Measurements from ENCODE around the gene RASA3.

The RASA3 gene

GRCh38 chr13:114097893-114098688 is 34.3 kb downstream of the RASA3 start:
- no peak for FAIRE-seq

- FAIRE-seq, result no peak
Observed at GRCh38 chr13:114097212-114097892, 35.1 kb downstream of the RASA3 start.

- no peak for FAIRE-seq
Observed at GRCh38 chr13:114096811-114097211, 35.6 kb downstream of the RASA3 start.

- FAIRE-seq, result no peak
Observed at GRCh38 chr13:114096031-114096485, 36.4 kb downstream of the RASA3 start.

- FAIRE-seq, result no peak
Observed at GRCh38 chr13:114095486-114095885, 36.9 kb downstream of the RASA3 start.

GRCh38 chr13:114093118-114093517 is 39.3 kb downstream of the RASA3 start:
- no peak for FAIRE-seq

GRCh38 chr13:114092468-114092867 is 40.0 kb downstream of the RASA3 start:
- no peak for FAIRE-seq

GRCh38 chr13:114090476-114090875 is 41.9 kb downstream of the RASA3 start:
- no peak for FAIRE-seq

GRCh38 chr13:114089751-114090400 is 42.5 kb downstream of the RASA3 start:
- no peak for FAIRE-seq

- FAIRE-seq, result no peak
Observed at GRCh38 chr13:114089341-114089740, 43.1 kb downstream of the RASA3 start.

- no peak for FAIRE-seq
Observed at GRCh38 chr13:114088863-114089262, 43.6 kb downstream of the RASA3 start.

GRCh38 chr13:114088234-114088633 is 44.2 kb downstream of the RASA3 start:
- no peak for FAIRE-seq

- no peak for FAIRE-seq
Observed at GRCh38 chr13:114087430-114087829, 45.0 kb downstream of the RASA3 start.

GRCh38 chr13:114082849-114083645 is 49.4 kb downstream of the RASA3 start:
- no peak for FAIRE-seq

GRCh38 chr13:114081761-114082681 is 50.4 kb downstream of the RASA3 start:
- no peak for FAIRE-seq

GRCh38 chr13:114080739-114081561 is 51.5 kb downstream of the RASA3 start:
- no peak for FAIRE-seq

- no peak for FAIRE-seq
Observed at GRCh38 chr13:114079601-114080536, 52.6 kb downstream of the RASA3 start.

GRCh38 chr13:114078461-114079451 is 53.7 kb downstream of the RASA3 start:
- FAIRE-seq, result no peak
